HG03159 (cell line): ENCODE results near the gene TBC1D9B.

Experiments
- ATAC-seq: cut with Tn5 transposase; IDR thresholded peaks from one replicate; pipeline ENCODE4 v1.9.1; 2021; ENCODE audit warnings: mild to moderate bottlenecking, moderate library complexity; ENCODE audit not compliant: unreplicated experiment

TBC1D9B gene

GRCh38 chr5:179822059-179822432, 85.7 kb downstream of the TBC1D9B start:
- no peak for ATAC-seq

DNA sequence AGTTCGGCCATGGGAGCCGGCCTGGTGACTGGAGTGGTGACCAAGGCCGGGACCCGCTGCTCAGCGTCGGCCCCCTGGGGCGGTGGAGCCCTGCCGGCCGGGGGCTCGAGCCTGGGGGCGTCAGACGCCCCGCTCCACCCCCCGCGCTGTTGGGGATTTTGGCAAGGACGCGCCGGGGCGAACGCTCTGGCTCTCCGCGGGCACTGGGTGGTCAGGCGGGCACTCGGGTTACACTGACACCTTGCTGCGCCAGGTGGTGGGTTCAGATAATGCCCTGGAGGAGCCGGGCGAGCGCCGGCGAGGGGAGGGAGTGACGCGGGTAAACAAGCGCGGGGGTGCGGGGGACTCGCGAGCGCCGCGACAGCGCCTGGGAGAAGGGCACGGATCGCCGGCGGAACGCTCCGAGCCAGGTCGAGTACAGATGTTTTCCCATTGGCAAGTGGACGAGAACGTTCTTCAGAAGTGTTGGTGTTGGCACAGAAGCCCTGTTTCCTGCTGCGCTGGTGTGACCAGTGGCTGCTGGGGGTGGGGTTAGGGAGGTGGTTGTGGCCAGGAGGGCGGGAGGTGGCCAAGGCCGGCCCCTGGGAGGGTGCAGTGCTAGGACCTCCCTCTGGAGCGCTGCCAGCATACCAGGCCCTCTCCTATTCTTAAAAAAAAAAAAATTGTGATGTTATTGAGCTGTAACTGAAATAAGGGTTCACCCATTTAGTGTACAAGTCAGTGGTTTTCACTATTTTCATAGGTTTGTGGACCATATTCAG, 86.2 kb downstream of the TBC1D9B start:
- peak; percentile 44 for ATAC-seq

DNA sequence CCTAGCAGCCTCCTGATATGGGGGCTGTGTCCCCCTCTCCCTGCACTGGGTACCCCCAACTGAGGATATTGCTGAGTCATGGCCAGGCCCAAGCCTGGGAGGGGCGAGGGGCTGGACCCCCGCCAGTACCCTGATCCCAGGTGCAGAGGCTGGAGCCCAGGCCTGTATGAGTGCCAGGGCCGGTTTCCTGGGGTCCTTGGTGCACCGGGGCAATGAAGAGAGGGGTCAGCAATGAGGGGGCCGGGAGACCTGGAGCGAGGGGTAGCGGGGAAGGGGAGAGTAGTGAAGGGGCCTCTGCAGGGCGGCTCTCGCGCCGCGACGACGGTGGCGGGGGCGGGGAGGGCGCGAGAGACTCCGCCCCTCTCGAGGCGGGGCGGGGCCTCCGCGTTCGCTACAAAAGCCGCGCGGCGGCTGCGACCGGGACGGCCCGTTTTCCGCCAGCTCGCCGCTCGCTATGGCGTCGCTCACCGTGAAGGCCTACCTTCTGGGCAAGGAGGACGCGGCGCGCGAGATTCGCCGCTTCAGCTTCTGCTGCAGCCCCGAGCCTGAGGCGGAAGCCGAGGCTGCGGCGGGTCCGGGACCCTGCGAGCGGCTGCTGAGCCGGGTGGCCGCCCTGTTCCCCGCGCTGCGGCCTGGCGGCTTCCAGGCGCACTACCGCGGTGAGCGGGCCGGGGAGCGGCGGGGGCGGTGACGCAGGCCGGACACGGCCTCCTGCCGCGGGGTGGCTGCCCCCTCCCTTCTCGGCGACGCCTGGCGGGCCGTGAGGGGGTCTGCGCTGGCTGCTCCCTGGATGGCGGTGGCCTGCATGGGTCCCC, 87.0 kb downstream of the TBC1D9B start, which contains the start of gene SQSTM1:
Gene SQSTM1 (plus strand): TSS at position 423 of the 815 bp plus-strand sequence. CDS start 32 bp downstream, at position 455.
- peak; percentile 36 for ATAC-seq

DNA sequence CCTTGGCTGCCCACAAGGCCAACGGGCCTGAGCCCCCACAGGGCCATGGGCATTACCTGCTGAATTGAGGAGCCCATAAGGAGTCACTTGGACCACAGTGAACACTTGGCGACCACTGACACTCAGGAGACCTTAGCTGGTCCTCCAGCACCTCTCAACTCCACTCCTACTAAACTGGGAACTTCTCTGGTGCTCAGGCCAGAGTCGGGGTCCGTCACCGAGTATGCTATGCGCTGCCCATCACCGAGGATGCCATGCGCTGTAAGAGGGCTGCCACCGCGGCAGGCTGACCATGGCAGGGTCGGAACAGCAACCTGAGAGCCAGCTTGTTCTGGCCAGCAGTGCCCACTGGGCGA, 87.6 kb downstream of the TBC1D9B start:
- ATAC-seq = no peak

- ATAC-seq = no peak
These were observed 88.2 kb downstream of the TBC1D9B start for GRCh38 chr5:179819296-179820126.

- peak; percentile 54 for ATAC-seq
These were observed 88.9 kb downstream of the TBC1D9B start for GRCh38 chr5:179818746-179819295.

DNA sequence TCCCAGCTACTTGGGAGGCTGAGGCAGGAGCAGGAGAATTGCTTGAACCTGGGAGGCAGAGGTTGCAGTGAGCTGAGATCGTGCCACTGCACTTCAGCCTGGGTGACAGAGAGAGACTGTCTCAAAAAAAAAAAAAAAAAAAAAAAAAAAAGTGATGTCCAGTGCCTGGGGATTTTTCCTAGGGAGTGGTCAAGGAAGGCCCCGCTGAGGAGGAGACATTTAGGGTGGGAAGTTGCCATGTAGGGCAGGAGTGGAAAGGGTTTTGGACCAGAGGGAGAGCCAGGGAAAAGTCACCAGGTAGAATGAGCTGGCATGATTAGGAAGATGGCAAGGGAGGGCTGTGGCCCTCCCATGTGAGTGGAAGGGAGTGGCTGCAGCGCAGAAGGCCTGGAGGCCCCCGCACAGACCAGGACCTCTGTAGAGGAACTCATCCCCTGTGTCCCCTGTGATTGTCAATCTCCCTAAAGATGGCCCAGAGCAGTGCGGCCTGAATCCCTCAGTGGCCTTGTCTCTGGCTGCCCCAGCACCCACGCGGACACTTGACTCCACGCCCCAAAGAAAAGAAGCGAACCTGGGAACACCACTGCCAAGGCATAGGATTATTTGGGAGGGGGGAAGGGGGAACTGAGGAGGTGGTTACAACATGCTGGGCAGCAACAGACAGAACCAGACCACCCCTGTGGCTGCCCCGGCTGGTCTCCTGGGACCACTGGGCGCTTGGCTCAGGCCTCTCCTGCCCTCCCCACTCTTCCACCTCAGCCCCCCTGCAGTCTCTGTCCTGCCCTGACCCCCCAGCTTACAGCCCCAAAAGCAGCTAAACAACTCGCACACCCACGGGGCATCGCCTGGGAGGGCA, 89.6 kb downstream of the TBC1D9B start:
- no peak for ATAC-seq

DNA sequence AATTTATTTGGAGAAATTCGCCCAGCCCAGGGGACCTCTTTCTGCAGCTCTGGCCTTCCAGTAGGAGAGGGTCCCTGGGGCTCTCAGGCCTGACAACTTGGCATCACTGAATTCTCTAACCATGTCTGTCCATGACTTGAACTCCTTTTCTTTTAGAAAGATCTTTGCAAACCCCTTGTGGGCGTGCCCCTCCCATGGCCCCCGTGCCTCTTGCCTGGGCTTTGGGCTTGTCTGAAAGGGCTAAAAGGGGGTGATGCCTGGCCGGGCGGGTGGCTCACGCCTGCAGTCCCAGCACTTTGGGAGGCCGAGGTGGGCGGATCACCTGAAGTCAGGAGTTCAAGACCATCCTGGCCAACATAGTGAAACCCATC, 90.2 kb downstream of the TBC1D9B start:
- no peak for ATAC-seq

GRCh38 chr5:179816796-179817469, 90.8 kb downstream of the TBC1D9B start:
- no peak for ATAC-seq

GRCh38 chr5:179816401-179816795, 91.3 kb downstream of the TBC1D9B start:
- ATAC-seq = no peak

DNA sequence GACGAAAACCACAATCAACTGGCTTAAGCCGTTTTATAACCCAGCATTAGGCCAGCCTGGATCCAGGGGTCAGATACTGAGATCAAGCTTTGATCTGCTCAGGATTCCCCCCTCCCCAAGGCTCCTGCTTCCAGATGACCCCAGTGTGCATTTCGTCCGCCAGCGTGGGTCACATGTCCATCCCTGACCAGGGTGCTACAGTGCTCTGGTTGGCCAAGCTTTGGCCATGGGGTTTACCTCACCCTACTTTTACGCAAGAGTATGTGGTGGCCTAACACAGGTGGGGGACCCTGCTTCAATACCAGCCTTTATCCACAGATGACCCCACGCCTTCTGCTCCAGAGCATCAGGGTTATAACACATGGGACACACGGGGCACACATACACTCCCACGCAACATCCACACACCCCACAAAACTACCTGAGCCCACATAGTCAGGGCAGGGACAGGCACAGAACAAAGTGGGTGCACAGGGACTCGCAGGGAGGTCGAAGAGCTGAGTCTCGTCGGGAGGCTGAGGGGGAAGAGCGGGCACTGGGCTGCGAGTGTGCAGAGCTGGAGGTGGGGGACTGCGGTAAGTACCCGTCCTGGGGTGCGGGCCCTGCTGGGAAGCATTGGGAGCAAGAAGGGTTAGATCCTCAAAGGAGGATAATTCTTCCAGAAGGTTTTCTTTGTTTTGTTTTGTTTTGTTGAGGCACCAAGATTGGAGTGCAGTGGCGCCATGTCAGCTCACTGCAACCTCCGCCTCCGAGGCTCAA, 92.0 kb downstream of the TBC1D9B start:
- ATAC-seq = no peak

- no peak for ATAC-seq
These were observed 93.6 kb downstream of the TBC1D9B start for GRCh38 chr5:179814090-179814489.

DNA sequence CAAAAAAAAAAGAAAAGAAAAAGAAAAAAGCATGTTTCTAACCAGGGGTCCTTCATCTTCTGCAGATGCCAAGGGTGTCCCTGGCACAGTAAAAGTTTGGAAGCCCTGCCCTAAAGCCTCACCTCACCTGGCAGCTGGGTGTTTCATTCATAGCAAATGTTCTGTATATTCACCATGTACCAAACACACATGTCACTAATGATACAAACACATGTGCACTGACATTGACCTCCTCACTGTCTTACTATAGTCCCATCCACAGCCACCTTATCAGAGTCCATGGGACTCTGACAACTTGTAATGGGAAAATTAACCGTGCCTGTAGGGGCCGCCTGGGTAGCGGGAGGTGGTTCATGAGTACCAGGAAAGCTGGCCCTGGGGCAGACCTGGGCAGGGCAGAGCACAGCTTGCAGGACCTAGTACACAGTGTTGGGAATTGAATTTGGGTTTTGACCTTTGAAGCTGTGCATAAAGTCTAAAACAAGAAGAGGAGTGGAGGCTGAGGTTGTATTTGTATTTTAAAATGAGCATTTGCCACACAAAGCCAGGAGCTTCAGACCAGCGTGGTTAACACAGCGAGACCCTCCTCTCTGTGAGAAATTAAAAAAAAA, 94.6 kb downstream of the TBC1D9B start:
- no peak for ATAC-seq

- ATAC-seq = no peak
These were observed 95.4 kb downstream of the TBC1D9B start for GRCh38 chr5:179812135-179812825.
